HepG2 (cell line): Measurements from ENCODE around the gene CES2. TPM values are rescaled to one million over a fixed set of nuclear protein-coding genes. Genes with fewer than 3 reads are reported as not detected.
A peak's percentile ranks its signal among the peaks of the same experiment; 100 is the strongest.

ENCODE experiments used
- KMT2A ChIP-seq: sonication (generic); formaldehyde crosslinking; IDR thresholded peaks from 2 replicates; pipeline ENCODE4 v1.4.0; 2020; ENCODE audit warnings: missing genetic modification reagents
- NCOR1 ChIP-seq: fragments of 200-600 bp; sonication (generic); IDR thresholded peaks from 2 replicates; pipeline ENCODE4 v1.7.0; 2017; ENCODE audit warnings: antibody characterized with exemption, low read length, borderline replicate concordance
- PBX2 ChIP-seq: IDR thresholded peaks from 2 replicates; pipeline ENCODE4 v1.6.1; 2016; ENCODE audit warnings: control low read depth
- ZNF12 ChIP-seq: sonication (generic); formaldehyde crosslinking; IDR thresholded peaks from 2 replicates; pipeline ENCODE4 v1.5.0; 2020; ENCODE audit warnings: missing genetic modification reagents
- ZNF460 ChIP-seq: sonication (generic); formaldehyde crosslinking; IDR thresholded peaks from 2 replicates; pipeline ENCODE4 v1.5.1; 2020; ENCODE audit warnings: missing genetic modification reagents, mild to moderate bottlenecking, borderline replicate concordance
- ZNF557 ChIP-seq: sonication (generic); formaldehyde crosslinking; IDR thresholded peaks from 2 replicates; pipeline ENCODE4 v1.4.0; 2020; ENCODE audit warnings: missing genetic modification reagents
- polyA plus RNA-seq, 8 experiments: library from polyadenylated mRNA; depleted of rRNA in 3 of 8; stranded (reverse) in 7 of 8; unstranded in 1 of 8; fragments of >200 nt; fragmentation: Illumina TruSeq in 4 of 8; extraction: Trizol in 4 of 8; gene quantifications; 2 replicates each; pipeline versions ENCODE4 v1.2.1 to v1.2.3, GENCODE V29; 2011 to 2016; ENCODE audit warnings: low read depth in 4 of 8, missing spikeins in 1 of 8, mixed read lengths in 1 of 8; ENCODE audit not compliant: insufficient read depth in 1 of 8
- total RNA-seq, 5 experiments: library from RNA; depleted of rRNA; stranded (reverse); fragments of >200 nt; fragmentation: Illumina TruSeq; extraction: Trizol; gene quantifications; 2 replicates each; pipeline ENCODE4 v1.2.3, GENCODE V29; 2016; ENCODE audit warnings: low read depth in 1 of 5
- TF ChIP-seq, protein P1 (sequence below): sonication (generic); formaldehyde crosslinking; IDR thresholded peaks from one replicate; pipeline ENCODE4 v1.5.1; 2020; ENCODE audit warnings: mild to moderate bottlenecking, missing genetic modification reagents; ENCODE audit errors: not compliant biosample characterization

CES2 gene
- total and polyA plus RNA-seq, 2 of the 13 experiments (the other 11 are each of a cell fraction or from before 2014, with no cell fraction given): 50.6 to 63.8 TPM

- TF ChIP-seq NCOR1 (no peak), ZNF557 (CRISPR knock-in tag) (no peak), PBX2 (CRISPR knock-in tag) (no peak), KMT2A (no peak), ZNF460 (CRISPR knock-in tag) (no peak), ZNF12 (CRISPR knock-in tag) (no peak)
- TF ChIP-seq, protein P1, sequence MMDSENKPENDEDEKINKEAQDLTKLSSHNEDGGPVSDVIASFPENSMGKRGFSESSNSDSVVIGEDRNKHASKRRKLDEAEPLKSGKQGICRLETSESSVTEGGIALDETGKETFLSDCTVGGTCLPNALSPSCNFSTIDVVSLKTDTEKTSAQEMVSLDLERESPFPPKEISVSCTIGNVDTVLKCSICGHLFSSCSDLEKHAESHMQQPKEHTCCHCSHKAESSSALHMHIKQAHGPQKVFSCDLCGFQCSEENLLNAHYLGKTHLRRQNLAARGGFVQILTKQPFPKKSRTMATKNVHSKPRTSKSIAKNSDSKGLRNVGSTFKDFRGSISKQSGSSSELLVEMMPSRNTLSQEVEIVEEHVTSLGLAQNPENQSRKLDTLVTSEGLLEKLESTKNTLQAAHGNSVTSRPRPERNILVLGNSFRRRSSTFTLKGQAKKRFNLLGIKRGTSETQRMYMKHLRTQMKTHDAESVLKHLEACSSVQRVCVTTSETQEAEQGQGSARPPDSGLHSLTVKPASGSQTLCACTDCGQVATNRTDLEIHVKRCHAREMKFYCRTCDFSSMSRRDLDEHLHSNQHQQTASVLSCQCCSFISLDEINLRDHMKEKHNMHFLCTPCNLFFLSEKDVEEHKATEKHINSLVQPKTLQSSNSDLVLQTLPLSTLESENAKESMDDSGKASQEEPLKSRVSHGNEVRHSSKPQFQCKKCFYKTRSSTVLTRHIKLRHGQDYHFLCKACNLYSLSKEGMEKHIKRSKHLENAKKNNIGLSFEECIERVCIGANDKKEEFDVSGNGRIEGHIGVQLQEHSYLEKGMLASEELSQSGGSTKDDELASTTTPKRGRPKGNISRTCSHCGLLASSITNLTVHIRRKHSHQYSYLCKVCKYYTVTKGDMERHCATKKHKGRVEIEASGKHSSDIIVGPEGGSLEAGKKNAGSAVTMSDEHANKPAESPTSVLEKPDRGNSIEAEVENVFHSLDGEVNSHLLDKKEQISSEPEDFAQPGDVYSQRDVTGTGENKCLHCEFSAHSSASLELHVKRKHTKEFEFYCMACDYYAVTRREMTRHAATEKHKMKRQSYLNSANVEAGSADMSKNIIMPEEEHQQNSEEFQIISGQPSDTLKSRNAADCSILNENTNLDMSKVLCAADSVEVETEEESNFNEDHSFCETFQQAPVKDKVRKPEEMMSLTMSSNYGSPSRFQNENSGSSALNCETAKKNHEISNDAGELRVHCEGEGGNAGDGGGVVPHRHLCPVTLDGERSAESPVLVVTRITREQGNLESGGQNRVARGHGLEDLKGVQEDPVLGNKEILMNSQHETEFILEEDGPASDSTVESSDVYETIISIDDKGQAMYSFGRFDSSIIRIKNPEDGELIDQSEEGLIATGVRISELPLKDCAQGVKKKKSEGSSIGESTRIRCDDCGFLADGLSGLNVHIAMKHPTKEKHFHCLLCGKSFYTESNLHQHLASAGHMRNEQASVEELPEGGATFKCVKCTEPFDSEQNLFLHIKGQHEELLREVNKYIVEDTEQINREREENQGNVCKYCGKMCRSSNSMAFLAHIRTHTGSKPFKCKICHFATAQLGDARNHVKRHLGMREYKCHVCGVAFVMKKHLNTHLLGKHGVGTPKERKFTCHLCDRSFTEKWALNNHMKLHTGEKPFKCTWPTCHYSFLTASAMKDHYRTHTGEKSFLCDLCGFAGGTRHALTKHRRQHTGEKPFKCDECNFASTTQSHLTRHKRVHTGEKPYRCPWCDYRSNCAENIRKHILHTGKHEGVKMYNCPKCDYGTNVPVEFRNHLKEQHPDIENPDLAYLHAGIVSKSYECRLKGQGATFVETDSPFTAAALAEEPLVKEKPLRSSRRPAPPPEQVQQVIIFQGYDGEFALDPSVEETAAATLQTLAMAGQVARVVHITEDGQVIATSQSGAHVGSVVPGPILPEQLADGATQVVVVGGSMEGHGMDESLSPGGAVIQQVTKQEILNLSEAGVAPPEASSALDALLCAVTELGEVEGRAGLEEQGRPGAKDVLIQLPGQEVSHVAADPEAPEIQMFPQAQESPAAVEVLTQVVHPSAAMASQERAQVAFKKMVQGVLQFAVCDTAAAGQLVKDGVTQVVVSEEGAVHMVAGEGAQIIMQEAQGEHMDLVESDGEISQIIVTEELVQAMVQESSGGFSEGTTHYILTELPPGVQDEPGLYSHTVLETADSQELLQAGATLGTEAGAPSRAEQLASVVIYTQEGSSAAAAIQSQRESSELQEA (CRISPR knock-in tag): peak; percentile 0
- TF ChIP-seq, all 625 proteins: peak for 10
Observed at GRCh38 chr16:66918355-66918754, 17.0 kb upstream of the CES2 start (continued).
